HG02870 (cell line): ENCODE measurements around the gene CUTA.

Source experiments
- ATAC-seq: cut with Tn5 transposase; IDR thresholded peaks from one replicate; pipeline ENCODE4 v1.9.1; 2021; ENCODE audit warnings: mild to moderate bottlenecking, moderate library complexity; ENCODE audit not compliant: unreplicated experiment

CUTA gene

GRCh38 chr6:33439956-33440648, 22.2 kb upstream of the CUTA start:
- no peak for ATAC-seq

- ATAC-seq, result no peak
Measured at GRCh38 chr6:33438978-33439594, 21.2 kb upstream of the CUTA start.

- no peak for ATAC-seq
Measured at GRCh38 chr6:33437666-33438065, 19.8 kb upstream of the CUTA start.

- ATAC-seq, result no peak
Measured at GRCh38 chr6:33434961-33435360, 17.1 kb upstream of the CUTA start.

GRCh38 chr6:33433544-33434191, 15.8 kb upstream of the CUTA start:
- ATAC-seq, result no peak

- ATAC-seq, result no peak
Measured at GRCh38 chr6:33433001-33433543, 15.2 kb upstream of the CUTA start.

- no peak for ATAC-seq
Measured at GRCh38 chr6:33432546-33432945, 14.6 kb upstream of the CUTA start.

GRCh38 chr6:33431880-33432541, 14.1 kb upstream of the CUTA start:
- no peak for ATAC-seq

GRCh38 chr6:33430991-33431879, 13.3 kb upstream of the CUTA start:
- ATAC-seq, result no peak

- no peak for ATAC-seq
Measured at GRCh38 chr6:33430334-33430733, 12.4 kb upstream of the CUTA start.

GRCh38 chr6:33429750-33430052, 11.8 kb upstream of the CUTA start:
- no peak for ATAC-seq

GRCh38 chr6:33428966-33429749, 11.3 kb upstream of the CUTA start:
- no peak for ATAC-seq

GRCh38 chr6:33428224-33428965, 10.5 kb upstream of the CUTA start:
- no peak for ATAC-seq

- no peak for ATAC-seq
Measured at GRCh38 chr6:33427585-33428223, 9.8 kb upstream of the CUTA start.

- no peak for ATAC-seq
Measured at GRCh38 chr6:33426590-33427511, 8.9 kb upstream of the CUTA start.

GRCh38 chr6:33425668-33426577, 8.0 kb upstream of the CUTA start:
- no peak for ATAC-seq
